Activated gamma-delta T cell treated with Interleukin-2 at 50 U/mL for 16 hours (primary cell): ENCODE data around the gene TRIOBP.

Experiments used
- DNase-seq: peaks from one replicate; pipeline ENCODE4 v3.0.0-alpha.2; 2020

Gene TRIOBP

GRCh38 chr22:37808294-37808657 is 111.4 kb downstream of the TRIOBP start:
- no peak for DNase-seq

- DNase-seq = no peak
Measured at GRCh38 chr22:37809672-37810333, 113.0 kb downstream of the TRIOBP start.

- DNase-seq = no peak
Measured at GRCh38 chr22:37811867-37812266, 115.0 kb downstream of the TRIOBP start.

GRCh38 chr22:37812869-37813678 is 116.2 kb downstream of the TRIOBP start:
- no peak for DNase-seq

- no peak for DNase-seq
Measured at GRCh38 chr22:37815593-37815992, 118.7 kb downstream of the TRIOBP start.

- no peak for DNase-seq
Measured at GRCh38 chr22:37816543-37817180, 119.8 kb downstream of the TRIOBP start.

GRCh38 chr22:37817705-37818408 is 121.0 kb downstream of the TRIOBP start:
- peak; percentile 82 for DNase-seq

GRCh38 chr22:37818409-37819104 is 121.7 kb downstream of the TRIOBP start:
- peak; percentile 52 for DNase-seq

GRCh38 chr22:37819105-37819433 is 122.2 kb downstream of the TRIOBP start:
- DNase-seq = no peak

GRCh38 chr22:37820350-37820749 is 123.5 kb downstream of the TRIOBP start:
- no peak for DNase-seq

GRCh38 chr22:37822079-37822833 is 125.4 kb downstream of the TRIOBP start:
- no peak for DNase-seq

- DNase-seq = no peak
Measured at GRCh38 chr22:37823134-37823985, 126.5 kb downstream of the TRIOBP start, which contains the start of gene GALR3. Gene GALR3, plus strand, starts transcription at chr22:37823382. Its CDS starts 25 bp downstream, at chr22:37823407.

- DNase-seq = no peak
Measured at GRCh38 chr22:37824674-37825641, 128.1 kb downstream of the TRIOBP start.
